Osteoblast (primary cell): Measurements from ENCODE around the gene PIANP. TPM values are rescaled to one million over a fixed set of nuclear protein-coding genes. Genes with fewer than 3 reads are reported as not detected.

ENCODE experiments used
- DNase-seq: peaks from one replicate; pipeline ENCODE4 v3.0.0; 2011; ENCODE audit warnings: low spot score, mixed read lengths; ENCODE audit not compliant: insufficient read length; ENCODE audit errors: missing footprints
- H2AFZ ChIP-seq: 2 replicates; pipeline ENCODE4 v1.6.0; 2011; ENCODE audit warnings: mild to moderate bottlenecking, low read length
- H3K27ac ChIP-seq: 2 replicates; pipeline ENCODE4 v1.5.1; 2011; ENCODE audit warnings: mild to moderate bottlenecking, low read depth, low read length, moderate library complexity
- H3K27me3 ChIP-seq: 2 replicates; pipeline ENCODE4 v1.6.0; 2012; ENCODE audit warnings: mild to moderate bottlenecking, control low read depth, inconsistent platforms, low read length, moderate library complexity; ENCODE audit not compliant: insufficient read depth
- H3K36me3 ChIP-seq: 2 replicates; pipeline ENCODE4 v1.5.1; 2011; ENCODE audit warnings: mild to moderate bottlenecking, low read length, control low read depth, moderate library complexity; ENCODE audit not compliant: insufficient read depth
- H3K4me1 ChIP-seq: 2 replicates; pipeline ENCODE4 v1.5.1; 2011; ENCODE audit warnings: mild to moderate bottlenecking, low read length, control low read depth, moderate library complexity; ENCODE audit not compliant: insufficient read depth
- H3K4me2 ChIP-seq: 2 replicates; pipeline ENCODE4 v1.6.0; 2011; ENCODE audit warnings: mild to moderate bottlenecking, low read length; ENCODE audit not compliant: insufficient read depth
- H3K4me3 ChIP-seq: fragments of 200-600 bp; sonication (generic); 3 replicates; pipeline ENCODE4 v1.5.1; 2012; ENCODE audit warnings: mild to moderate bottlenecking, low read length, inconsistent platforms; ENCODE audit not compliant: insufficient read depth
- H3K79me2 ChIP-seq: 2 replicates; pipeline ENCODE4 v1.6.0; 2012; ENCODE audit warnings: mild to moderate bottlenecking, low read length, control low read depth, inconsistent platforms; ENCODE audit not compliant: insufficient read depth
- H3K9me3 ChIP-seq: 2 replicates; pipeline ENCODE4 v1.5.1; 2011; ENCODE audit warnings: low read depth, low read length, control low read depth
- H4K20me1 ChIP-seq: 2 replicates; pipeline ENCODE4 v1.6.0; 2012; ENCODE audit warnings: mild to moderate bottlenecking, low read length, control low read depth; ENCODE audit not compliant: insufficient read depth
- total RNA-seq: library from RNA; depleted of rRNA; stranded (reverse); fragments of >200 nt; gene quantifications from 2 replicates; pipeline ENCODE4 v1.2.3, GENCODE V29; 2012
- TF ChIP-seq, protein P1 (sequence below): IDR thresholded peaks from 2 replicates; pipeline ENCODE4 v1.5.1; 2011; ENCODE audit warnings: mild to moderate bottlenecking, low read depth, low read length, moderate library complexity; ENCODE audit errors: extremely low read depth

PIANP gene
- total RNA-seq, 1 donor = not detected

DNA sequence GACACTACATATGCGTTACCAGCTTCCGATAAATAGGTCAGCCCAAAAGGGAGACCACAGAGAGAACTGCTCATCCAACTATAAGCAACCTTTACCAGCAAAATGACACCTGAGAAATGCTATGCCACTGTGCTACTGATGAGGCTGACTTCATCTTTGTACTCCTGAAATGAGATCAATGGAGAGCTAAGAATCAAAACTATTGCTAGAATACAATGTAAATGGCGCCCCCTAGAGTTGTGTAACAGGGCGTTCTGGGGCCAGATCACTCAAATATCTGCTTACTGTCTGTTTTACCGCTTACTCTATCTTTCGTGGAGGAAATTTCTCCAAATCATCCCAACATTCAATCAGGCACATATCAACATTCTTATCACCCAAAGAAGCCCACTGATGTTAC, 16.0 kb downstream of the PIANP start:
- Histone ChIP-seq H3K79me2 (peaks cover 95% of the 10 kb centered on the region), H3K4me3 (no peak overlapping the region), H4K20me1 (peaks cover 28% of the 10 kb centered on the region), H3K27me3 (no peaks in the 10 kb centered on the region), H3K9me3 (no peaks in the 10 kb centered on the region), H3K27ac (no peak overlapping the region), H3K36me3 (peaks cover 21% of the 10 kb centered on the region), H3K4me1 (peaks cover 18% of the 10 kb centered on the region), H3K4me2 (no peak overlapping the region), H2AFZ (no peak overlapping the region)
- no peak for DNase-seq
- TF ChIP-seq, protein P1, sequence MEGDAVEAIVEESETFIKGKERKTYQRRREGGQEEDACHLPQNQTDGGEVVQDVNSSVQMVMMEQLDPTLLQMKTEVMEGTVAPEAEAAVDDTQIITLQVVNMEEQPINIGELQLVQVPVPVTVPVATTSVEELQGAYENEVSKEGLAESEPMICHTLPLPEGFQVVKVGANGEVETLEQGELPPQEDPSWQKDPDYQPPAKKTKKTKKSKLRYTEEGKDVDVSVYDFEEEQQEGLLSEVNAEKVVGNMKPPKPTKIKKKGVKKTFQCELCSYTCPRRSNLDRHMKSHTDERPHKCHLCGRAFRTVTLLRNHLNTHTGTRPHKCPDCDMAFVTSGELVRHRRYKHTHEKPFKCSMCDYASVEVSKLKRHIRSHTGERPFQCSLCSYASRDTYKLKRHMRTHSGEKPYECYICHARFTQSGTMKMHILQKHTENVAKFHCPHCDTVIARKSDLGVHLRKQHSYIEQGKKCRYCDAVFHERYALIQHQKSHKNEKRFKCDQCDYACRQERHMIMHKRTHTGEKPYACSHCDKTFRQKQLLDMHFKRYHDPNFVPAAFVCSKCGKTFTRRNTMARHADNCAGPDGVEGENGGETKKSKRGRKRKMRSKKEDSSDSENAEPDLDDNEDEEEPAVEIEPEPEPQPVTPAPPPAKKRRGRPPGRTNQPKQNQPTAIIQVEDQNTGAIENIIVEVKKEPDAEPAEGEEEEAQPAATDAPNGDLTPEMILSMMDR = peak; percentile 53

DNA sequence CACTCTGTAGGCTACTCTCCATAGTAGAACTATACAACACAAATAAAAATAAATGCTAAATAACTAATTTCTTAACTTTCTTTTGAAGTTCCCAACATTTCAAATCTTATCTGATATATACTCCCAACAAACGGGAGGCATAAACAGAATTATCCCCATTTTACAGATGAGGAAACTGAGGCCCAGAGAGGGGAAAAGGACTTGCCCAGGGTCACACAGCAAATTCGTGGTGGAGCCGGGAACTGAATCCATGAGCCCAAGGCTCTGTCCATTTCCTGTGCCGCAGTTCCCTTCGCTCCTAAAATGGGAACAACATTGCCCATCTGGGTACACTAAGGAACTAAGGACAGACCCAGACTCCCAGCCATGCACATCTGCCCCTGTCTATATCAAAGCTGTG, 23.7 kb downstream of the PIANP start:
- Histone ChIP-seq H3K4me1 (no peaks in the 10 kb centered on the region), H3K4me3 (no peak overlapping the region), H2AFZ (no peak overlapping the region), H3K36me3 (peaks cover 69% of the 10 kb centered on the region), H3K79me2 (peaks cover 58% of the 10 kb centered on the region), H3K9me3 (no peaks in the 10 kb centered on the region), H3K4me2 (no peak overlapping the region), H4K20me1 (peaks cover 16% of the 10 kb centered on the region), H3K27me3 (no peaks in the 10 kb centered on the region), H3K27ac (no peak overlapping the region)
- TF ChIP-seq, protein P1 = no peak
- no peak for DNase-seq

DNA sequence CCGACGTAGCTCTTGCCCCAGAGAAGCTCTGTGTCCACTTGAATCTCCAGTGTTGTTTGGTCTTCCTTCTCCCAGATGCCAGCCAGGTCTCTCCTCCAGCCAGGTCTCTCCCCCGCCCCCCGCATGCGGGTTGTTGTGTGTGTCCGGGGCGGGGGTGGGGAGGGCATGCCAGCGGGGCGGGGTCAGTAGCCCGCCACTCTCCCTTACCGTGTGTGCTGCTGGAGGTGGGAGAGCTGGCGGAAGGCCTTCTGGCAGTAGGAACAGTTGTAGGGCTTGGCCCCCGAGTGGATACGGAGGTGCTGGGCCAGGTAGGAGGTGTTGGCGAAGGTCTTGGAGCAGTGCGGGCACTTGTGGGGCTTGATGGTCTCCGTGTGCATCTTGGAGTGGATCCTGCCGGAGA, 28.5 kb downstream of the PIANP start:
- no peaks in the 10 kb centered on the region for H3K9me3 ChIP-seq
- H4K20me1 ChIP-seq = peaks cover 3% of the 10 kb centered on the region
- no peaks in the 10 kb centered on the region for H3K4me1 ChIP-seq
- peaks cover 12% of the 10 kb centered on the region for H3K79me2 ChIP-seq
- H3K27me3 ChIP-seq = no peaks in the 10 kb centered on the region
- H3K27ac ChIP-seq = no peak overlapping the region
- H3K36me3 ChIP-seq = peaks cover 81% of the 10 kb centered on the region
- no peak overlapping the region for H3K4me3 ChIP-seq
- H3K4me2 ChIP-seq = no peak overlapping the region
- H2AFZ ChIP-seq = no peak overlapping the region
- TF ChIP-seq, protein P1 = no peak
- DNase-seq = no peak

DNA sequence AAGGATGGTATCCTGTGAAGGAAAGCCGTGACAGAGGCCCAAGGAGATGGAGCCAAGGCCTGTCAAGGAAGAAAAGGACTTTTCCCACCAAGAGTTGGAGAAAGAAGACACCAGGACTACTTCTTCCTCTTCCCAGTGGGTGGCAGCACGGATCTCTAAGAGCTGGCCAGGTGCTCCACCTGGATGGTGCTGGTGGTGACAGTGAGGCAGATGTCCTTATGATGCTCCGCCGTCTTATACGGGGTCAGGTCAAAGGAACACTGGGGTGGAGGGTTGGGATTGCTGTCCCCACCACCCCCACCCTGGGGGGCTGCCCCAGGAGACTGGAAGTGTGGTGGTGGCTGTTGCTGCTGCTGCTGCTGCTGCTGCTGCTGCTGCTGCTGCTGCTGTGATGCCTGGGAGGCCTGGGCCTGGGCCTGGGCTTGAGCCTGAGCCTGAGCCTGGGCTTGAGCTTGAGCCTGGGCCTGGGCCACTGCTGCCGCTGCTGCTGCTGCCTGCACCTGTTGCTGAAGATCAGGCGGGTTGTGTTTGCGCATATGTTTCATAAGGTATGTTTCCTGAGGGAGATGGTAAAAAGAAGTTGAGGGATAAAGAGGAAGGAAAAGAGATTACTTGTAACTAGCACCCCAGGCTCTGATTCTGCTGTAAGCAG, 32.9 kb downstream of the PIANP start:
- peak; percentile 52 for DNase-seq
- Histone ChIP-seq H4K20me1 (no peaks in the 10 kb centered on the region), H3K9me3 (no peaks in the 10 kb centered on the region), H3K4me3 (no peak overlapping the region), H3K36me3 (peaks cover 57% of the 10 kb centered on the region), H3K27ac (no peak overlapping the region), H3K27me3 (no peaks in the 10 kb centered on the region), H3K79me2 (peaks cover 2% of the 10 kb centered on the region), H3K4me1 (peaks cover 3% of the 10 kb centered on the region), H2AFZ (no peak overlapping the region), H3K4me2 (no peak overlapping the region)
- TF ChIP-seq, protein P1 = no peak
